Activated CD4-positive, alpha-beta T cell treated with anti-CD3 and anti-CD28 coated beads, Interleukin-2, amount 50 U/mL, for 1 hour (primary cell): ENCODE measurements around the gene DAND5.

ENCODE experiments used
- DNase-seq: peaks from one replicate; pipeline ENCODE4 v3.0.0-alpha.2; 2020

DAND5 gene

DNA sequence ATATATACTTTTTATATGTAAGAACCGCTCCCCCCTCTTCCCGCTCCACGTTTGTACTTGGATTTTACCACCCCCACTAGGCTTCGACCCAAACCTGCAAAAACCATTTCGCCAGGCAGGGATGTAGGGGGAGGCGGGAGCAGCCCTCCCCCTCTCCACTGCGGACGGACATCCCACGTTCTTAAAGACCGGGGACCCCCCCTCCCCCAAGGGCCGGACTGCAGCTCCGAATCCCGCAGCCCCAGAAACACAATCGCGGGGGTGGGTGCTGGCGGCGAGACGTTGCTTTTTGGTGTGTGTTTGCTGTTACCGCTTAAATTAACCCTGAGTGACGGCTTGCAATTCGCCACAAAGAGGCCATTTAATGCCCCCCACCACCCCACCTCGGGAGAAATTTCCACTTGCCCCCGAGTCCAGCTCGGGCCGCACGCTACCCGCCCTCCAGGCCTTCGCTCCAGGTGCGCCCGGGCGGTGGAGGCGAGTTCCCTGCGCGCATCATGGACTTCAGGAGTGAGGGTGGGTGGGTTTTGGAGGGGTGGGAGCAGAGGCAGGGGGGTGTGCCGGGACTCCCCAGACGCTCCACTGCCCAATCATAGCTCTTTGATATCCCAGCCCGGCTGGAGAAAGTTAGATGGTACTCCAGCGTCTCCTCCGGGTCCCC lies 41.7 kb downstream of the DAND5 start:
- no peak for DNase-seq

GRCh38 chr19:13011653-13012389 lies 42.4 kb downstream of the DAND5 start:
- no peak for DNase-seq

DNA sequence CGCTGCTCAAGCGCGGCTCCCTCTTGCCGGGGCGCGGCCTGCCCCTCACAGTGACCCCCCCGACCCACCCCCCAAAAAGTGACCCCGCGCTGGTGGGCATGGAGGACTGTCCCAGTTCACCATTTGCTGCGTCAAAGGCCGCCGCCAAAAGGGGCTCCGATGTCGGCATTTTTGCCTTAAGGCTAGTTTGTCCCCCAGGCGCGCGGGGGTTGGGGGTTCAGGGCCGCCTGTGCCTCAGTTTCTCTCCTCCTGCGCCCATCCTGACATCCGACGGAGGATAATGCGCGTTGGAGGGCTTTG lies 43.0 kb downstream of the DAND5 start:
- no peak for DNase-seq

DNA sequence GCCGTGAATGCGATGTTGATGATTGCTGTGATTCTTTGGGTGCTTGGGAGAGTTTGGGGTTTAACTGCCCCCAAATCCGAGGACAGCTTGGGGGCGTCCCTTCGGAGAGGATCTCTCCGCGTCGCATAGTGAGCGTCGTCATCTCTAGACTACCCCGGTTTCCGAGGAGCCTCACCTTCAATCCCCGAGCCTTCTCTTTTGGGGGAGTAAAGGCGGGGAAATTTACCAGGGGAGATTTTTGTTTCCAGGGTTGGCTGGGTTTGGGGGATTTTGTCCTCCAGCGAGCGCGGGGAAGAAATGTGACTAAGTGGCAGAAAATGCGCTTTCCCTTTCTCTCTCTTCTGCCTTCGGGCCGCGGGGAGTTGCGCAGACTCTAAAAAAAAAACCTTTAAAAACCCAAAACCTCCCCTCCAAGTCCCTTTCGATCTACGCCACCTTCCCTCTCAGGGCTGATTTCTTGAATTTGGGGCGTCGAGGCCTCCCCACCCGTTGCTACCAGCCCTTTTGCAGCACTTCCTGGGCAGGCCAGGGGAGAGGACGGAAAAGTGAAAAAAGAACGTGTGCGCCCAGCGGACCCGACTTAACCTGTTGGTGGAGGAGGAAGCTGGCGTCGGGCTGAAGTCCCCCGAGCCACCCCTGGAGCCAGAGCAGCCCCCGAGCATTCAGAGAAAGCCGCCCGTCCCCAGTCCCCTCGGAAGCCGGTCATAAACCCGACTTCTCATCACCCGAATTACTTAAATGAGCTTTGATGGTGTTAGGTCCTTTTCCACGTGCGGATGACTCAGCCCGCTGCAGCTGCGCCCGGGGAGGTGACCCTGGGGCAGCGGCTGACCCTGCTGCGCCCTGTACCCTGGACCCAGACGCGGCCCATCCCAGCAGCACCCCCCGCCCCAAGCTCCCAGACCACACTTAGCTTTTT lies 43.6 kb downstream of the DAND5 start:
- no peak for DNase-seq

GRCh38 chr19:13013649-13014048 lies 44.3 kb downstream of the DAND5 start:
- DNase-seq = no peak

DNA sequence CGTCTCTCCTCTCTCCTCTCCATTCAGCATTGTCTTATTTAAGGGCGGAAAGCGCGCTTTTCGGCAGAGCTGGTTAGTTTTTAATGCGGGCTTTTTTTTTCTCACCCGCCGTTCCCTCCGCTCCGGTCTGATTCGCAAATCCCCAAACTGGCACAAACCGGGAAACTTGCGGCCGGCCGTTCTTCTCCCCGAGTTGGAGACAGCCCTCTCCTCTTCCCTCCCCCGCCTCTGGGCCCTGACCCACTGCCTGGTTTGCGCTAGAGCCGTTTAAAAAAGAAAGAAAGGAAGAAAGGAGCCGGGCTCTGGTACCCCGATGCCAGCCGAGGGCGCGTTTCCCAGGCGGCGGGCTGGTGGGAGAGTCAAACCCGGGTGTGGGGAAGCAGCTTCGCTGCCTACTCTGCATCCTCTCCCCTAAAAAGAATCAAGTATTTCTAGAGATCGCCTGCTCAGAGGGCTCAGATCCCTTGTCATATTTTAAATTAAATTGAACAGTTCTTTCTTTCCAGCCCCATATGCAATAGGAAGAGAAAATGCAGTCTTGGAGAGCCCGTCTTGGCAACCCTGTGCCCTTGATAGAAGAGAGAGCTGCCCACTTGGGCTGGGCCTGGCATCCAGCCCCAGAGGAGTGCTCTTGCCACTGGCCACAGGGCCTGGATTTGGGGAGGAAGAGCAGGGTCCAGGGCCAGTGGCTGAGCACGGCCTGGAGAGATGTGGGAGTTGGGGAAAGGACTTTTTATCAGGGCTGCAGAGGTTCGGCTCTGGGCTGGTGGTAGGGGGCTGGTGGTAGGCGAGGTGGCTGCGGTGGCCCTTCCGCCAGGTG lies 44.9 kb downstream of the DAND5 start:
- DNase-seq = no peak

- no peak for DNase-seq
Measured at GRCh38 chr19:13014921-13015280, 45.5 kb downstream of the DAND5 start.

- DNase-seq = no peak
Measured at GRCh38 chr19:13015361-13016223, 46.2 kb downstream of the DAND5 start.

GRCh38 chr19:13016245-13016627 lies 46.9 kb downstream of the DAND5 start:
- no peak for DNase-seq

GRCh38 chr19:13016628-13017305 lies 47.4 kb downstream of the DAND5 start:
- DNase-seq = no peak

DNA sequence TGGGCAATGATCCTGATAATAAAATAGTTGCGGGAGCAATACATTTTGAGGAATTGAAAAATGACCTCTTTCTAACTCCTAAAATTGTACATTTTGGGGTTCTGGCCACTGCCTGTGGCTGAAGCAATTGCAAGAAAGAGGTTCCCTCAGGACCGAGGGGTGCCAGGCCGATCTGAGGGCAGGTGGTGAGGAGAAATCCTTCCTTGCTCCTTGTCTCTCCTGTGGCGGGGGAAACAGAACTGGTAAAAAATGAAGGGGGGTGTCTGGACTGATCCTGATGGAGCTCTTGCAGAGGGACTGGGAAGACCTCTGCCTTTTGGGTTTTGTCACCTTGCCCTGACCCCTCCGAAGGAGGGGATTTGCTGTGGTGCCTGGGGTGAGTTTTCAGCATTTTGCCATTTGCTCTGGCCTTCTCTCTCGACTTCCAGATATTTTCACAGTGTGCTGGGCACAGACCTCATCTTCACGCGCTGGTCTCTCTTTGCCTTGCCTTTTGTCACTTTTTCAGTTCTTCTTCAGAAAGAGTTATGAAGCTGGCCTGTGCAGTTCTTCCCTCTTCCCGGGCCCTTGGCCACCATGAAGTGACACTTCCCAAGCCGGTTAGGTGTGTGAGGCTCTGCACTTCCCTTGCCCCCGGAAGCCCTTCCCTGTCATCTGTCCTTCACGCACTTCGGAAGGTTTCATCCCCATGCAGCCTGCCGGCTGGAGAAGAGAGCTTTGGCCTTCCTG lies 48.1 kb downstream of the DAND5 start:
- DNase-seq = no peak

DNA sequence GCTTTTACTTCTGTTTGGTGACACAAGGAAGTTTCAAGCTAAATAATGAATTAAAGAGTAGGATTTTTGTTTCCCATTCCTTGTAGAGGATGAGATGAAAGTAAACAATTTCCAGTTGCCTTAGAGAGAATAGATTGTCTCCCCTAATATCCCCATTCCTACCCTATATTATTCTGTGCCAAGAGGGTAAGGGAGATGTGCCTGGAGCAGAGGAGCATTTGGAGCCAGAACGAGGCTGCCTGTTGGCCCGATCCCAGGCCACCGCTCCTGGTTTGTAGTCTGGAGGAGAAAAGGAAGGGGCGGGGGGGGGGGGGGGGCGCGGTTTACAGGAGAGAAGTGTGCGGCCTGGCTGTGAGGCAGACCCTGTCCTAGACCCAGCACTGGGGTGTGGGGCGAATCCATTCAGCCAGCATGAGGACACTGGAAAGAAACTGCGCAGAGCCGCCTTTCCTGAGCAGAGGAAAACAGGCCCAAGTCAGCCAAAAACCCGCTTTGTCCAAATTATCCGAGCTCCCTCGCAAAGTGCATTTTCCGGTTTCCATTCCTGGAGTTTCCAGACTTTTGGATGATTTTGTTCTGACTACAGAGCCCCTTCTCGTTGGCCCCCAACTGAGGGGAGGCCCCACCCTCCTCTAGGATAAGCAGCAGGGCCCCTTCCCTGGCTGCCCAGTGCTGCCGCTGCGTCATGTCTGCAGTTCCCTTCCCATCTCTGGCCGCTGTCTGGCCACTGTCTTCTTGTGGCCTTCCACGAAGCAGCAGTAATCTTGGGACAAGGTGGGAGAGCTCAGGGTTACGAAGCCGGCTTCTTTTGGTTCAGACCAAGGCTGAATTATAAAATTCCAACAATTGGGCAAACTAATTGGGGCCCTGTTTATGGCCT lies 48.9 kb downstream of the DAND5 start:
- DNase-seq = no peak

DNA sequence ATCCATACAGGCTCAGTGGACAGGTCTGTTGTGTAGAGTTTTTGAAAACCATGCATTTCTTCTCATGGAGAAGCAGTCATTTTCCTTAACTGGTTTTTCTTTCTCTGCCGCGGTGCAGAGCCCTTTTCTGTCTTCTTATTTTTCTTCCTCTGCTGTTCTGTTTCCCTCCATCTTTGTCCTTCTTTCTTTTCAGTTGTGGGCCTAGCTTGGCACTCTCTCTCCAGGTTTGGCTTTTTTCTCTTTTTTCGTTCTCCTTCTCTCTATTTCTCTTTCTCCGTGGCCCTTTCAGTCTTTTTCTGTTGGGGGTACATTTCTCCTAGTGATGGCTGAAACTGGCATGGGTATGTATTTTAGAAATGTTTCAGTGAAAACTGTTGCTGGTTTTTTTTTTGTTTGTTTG lies 50.0 kb downstream of the DAND5 start:
- no peak for DNase-seq

GRCh38 chr19:13020002-13020414 lies 50.6 kb downstream of the DAND5 start:
- no peak for DNase-seq

GRCh38 chr19:13022111-13022858 lies 52.9 kb downstream of the DAND5 start:
- no peak for DNase-seq

GRCh38 chr19:13022859-13023636 lies 53.7 kb downstream of the DAND5 start:
- no peak for DNase-seq

GRCh38 chr19:13023656-13024055 lies 54.3 kb downstream of the DAND5 start:
- no peak for DNase-seq
